ENCODE results near the gene MAT1A.

DNA sequence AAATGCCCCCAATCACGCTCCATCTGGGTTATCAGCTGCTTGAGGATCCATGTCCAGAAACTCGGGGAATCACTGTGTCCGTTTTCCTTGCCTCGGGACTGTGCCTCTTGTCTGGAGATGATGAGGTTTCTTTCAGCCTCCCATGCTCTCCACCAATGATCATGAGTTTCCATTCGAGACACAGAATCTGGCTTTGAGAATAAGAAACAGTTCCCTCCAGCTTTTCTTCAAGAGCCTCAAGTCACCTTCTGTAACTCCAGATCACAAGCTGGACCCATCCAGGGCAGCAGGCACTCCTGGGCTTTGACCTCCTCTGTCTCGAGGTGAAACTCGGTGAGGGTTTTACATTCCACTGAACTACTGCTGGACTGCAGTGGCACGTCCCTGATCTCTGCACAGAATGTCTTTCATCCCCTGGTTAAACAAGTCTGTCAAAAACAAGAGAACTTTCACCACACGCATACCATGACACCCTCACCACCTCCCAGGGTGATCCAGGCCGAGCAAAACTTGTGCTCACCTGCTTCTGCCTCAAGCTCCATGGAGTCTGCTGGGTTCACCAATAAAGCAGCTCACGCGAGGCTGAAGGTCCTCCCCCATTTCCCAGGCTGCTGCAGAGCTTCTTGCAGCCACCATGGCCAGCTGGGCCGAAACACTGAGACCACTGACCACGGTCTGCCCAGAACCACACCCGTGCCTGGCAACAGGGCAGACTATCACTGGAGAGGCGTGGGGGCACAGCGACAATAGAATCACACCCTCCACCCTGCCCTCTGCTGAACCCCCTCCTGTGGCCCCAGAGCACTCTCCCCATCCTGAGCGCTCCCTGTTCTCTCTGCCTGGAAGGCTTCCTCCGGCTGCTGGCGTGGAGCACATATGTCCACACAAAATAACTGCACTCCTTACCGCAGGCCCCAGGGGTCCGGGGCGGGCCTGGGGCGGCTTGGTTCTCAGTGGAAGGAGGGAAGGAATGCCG, 25.1 kb downstream of the MAT1A start:
- TF ChIP-seq, protein P1, sequence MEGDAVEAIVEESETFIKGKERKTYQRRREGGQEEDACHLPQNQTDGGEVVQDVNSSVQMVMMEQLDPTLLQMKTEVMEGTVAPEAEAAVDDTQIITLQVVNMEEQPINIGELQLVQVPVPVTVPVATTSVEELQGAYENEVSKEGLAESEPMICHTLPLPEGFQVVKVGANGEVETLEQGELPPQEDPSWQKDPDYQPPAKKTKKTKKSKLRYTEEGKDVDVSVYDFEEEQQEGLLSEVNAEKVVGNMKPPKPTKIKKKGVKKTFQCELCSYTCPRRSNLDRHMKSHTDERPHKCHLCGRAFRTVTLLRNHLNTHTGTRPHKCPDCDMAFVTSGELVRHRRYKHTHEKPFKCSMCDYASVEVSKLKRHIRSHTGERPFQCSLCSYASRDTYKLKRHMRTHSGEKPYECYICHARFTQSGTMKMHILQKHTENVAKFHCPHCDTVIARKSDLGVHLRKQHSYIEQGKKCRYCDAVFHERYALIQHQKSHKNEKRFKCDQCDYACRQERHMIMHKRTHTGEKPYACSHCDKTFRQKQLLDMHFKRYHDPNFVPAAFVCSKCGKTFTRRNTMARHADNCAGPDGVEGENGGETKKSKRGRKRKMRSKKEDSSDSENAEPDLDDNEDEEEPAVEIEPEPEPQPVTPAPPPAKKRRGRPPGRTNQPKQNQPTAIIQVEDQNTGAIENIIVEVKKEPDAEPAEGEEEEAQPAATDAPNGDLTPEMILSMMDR (IDR thresholded peaks at IDR 0.05; ENCODE audit: insufficient read depth, low read length), result no peak
- TF ChIP-seq, protein P2, sequence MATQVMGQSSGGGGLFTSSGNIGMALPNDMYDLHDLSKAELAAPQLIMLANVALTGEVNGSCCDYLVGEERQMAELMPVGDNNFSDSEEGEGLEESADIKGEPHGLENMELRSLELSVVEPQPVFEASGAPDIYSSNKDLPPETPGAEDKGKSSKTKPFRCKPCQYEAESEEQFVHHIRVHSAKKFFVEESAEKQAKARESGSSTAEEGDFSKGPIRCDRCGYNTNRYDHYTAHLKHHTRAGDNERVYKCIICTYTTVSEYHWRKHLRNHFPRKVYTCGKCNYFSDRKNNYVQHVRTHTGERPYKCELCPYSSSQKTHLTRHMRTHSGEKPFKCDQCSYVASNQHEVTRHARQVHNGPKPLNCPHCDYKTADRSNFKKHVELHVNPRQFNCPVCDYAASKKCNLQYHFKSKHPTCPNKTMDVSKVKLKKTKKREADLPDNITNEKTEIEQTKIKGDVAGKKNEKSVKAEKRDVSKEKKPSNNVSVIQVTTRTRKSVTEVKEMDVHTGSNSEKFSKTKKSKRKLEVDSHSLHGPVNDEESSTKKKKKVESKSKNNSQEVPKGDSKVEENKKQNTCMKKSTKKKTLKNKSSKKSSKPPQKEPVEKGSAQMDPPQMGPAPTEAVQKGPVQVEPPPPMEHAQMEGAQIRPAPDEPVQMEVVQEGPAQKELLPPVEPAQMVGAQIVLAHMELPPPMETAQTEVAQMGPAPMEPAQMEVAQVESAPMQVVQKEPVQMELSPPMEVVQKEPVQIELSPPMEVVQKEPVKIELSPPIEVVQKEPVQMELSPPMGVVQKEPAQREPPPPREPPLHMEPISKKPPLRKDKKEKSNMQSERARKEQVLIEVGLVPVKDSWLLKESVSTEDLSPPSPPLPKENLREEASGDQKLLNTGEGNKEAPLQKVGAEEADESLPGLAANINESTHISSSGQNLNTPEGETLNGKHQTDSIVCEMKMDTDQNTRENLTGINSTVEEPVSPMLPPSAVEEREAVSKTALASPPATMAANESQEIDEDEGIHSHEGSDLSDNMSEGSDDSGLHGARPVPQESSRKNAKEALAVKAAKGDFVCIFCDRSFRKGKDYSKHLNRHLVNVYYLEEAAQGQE (IDR thresholded peaks at IDR 0.05; ENCODE audit: insufficient replicate concordance, low read depth), result no peak
- no peak for TF ChIP-seq POLR2AphosphoS5 (IDR thresholded peaks at IDR 0.05; ENCODE audit: low read depth)

Data from HL-60 (cell line).